Astrocyte of the cerebellum (primary cell): ENCODE data around the gene SNAPC4.

Source experiments
- DNase-seq: peaks from one replicate; pipeline ENCODE4 v3.0.0-alpha.2; 2011; ENCODE audit warnings: low read depth
- H3K4me3 ChIP-seq: 2 replicates; pipeline ENCODE4 v1.5.1; 2011; ENCODE audit warnings: mild to moderate bottlenecking, low read depth, low read length, moderate library complexity
- in situ Hi-C: cut with HindIII; loops from 2 replicates; pipeline ENCODE4 v1.10.0; 2017; ENCODE audit warnings: low sequenced_read_pairs
- TF ChIP-seq, protein P1 (sequence below): IDR thresholded peaks from 2 replicates; pipeline ENCODE4 v1.5.1; 2012; ENCODE audit warnings: low read length, low read depth, moderate library complexity, mild to moderate bottlenecking; ENCODE audit errors: missing control alignments

Gene SNAPC4

DNA sequence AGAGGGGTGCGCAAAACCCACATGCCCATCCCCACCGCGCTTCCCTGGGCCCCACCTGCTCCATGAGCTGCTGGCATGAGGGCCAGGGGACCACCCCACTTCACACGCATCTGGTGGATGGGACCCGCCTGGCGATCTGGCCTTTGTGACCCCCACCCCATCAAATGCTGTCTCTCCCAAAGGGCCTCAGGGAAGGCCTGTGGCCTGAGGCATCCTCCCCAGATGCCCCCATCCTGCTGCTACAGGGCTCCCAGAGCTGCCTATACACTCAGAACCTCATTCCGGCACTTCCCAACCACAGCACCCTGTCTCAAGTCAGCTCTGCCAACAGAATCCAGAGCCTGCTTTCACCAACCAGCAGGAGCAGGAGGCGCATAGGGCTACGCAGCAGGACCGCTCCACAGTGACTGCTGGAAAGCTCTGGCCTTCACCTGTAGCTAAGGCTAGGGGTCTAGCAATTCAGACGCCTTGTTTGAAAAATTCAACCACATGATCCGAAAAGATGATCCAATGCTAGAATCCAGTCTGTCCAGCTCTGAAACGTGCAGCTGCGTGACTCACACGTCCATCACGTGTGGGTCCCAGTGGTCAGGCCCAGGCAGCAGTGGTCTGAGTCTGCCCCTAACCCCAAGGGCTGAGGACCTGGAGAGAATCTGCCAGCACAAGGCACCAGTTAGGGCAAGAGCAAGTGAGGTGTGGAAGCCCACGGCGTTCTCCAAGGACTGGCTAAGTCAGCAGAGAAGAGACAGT is 1.4 kb upstream of the SNAPC4 start:
- H3K4me3 ChIP-seq, result no peak overlapping the region
- DNase-seq, result no peak
- in situ Hi-C loops, result no loop called here
- TF ChIP-seq, protein P1, sequence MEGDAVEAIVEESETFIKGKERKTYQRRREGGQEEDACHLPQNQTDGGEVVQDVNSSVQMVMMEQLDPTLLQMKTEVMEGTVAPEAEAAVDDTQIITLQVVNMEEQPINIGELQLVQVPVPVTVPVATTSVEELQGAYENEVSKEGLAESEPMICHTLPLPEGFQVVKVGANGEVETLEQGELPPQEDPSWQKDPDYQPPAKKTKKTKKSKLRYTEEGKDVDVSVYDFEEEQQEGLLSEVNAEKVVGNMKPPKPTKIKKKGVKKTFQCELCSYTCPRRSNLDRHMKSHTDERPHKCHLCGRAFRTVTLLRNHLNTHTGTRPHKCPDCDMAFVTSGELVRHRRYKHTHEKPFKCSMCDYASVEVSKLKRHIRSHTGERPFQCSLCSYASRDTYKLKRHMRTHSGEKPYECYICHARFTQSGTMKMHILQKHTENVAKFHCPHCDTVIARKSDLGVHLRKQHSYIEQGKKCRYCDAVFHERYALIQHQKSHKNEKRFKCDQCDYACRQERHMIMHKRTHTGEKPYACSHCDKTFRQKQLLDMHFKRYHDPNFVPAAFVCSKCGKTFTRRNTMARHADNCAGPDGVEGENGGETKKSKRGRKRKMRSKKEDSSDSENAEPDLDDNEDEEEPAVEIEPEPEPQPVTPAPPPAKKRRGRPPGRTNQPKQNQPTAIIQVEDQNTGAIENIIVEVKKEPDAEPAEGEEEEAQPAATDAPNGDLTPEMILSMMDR, result no peak

DNA sequence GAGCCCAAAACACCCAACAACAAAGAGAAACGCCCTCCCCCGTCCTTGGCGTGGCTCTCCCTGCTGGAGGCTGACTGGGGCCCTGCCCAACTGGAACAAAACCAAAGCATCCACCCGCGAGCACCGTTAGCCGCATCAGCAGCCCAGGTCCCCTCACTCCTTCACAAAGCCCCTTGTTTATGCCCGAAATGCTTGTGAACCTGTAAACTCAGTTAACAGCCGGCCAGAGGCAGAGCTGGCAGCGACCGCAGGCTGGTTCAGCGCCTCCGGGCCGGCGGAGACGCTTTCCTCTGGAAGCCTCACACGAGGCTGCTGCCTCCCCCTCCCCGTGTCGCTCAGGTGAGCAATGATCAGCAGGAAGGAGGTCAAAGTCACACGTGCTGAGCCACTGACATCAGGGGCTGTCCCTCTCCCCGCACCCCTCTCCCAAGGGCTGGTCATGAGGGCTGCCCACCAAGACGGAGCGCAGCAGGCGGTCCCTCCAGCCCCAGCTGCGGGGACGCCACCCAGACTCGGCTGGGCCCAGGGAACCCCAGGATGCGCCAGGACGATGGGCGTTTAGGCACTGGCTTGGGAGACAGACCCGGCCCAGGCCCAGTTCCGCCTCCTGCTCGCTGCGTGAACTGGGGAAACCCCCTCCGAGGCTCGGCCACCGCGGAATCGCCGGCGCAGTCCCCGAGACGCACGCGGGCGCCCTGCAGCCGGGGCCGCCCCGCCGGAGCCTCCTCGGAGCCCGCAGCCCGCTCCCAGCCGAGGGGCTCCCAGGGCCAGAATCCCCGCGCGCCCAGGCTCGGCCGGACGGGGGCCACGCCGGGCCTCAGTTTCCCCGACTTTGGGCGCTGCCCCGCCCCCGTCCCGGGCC is 563 bp downstream of the SNAPC4 start:
- DNase-seq, result no peak
- in situ Hi-C loops, result no loop called here

DNA sequence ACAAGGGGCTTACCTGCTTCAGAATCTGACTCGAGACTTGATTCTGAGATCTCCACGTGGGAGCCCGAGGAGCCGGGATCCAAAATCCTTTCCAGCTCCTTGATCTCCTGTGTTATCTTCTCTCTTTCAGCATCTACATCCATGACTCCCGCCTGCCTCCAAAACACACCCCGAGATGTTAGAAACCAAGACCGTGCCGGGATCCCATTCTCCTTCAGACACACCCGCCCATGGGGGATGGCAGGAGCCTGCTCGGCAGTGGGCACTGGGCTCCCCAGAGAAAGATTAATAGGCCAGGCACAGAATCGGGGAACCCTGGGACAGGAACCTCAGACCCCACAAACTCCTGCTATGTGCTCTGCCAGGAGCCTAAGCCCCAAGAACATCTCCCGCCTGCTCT is 1.7 kb downstream of the SNAPC4 start:
- TF ChIP-seq, protein P1, result no peak
- in situ Hi-C loops, result no loop called here
- no peak for DNase-seq
- no peak overlapping the region for H3K4me3 ChIP-seq

More for the DNA sequence above, 563 bp downstream of the SNAPC4 start:
- TF ChIP-seq, protein P1, result no peak
- H3K4me3 ChIP-seq, result peak overlapping the region; percentile 90

DNA sequence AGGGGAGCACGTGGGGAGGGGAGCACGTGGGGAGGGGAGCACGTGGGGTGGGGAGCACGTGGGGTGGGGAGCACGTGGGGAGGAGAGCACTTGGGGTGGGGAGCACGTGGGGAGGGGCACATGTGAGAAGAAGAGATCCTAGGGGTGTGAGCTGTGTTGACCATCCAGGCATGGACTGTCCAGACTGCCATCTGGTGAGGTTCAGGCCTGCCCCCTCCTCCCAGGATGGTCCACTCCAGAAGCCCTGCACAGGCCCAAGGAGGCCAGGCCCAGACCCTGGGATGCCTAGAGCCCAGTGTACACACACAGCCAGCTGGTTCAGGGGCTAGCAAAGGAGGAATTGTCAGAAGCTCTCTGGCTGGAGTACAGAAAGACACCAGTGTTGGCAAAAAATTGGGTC is 2.3 kb downstream of the SNAPC4 start:
- no peak for DNase-seq
- in situ Hi-C loops, result no loop called here
- TF ChIP-seq, protein P1, result no peak
- H3K4me3 ChIP-seq, result no peak overlapping the region

DNA sequence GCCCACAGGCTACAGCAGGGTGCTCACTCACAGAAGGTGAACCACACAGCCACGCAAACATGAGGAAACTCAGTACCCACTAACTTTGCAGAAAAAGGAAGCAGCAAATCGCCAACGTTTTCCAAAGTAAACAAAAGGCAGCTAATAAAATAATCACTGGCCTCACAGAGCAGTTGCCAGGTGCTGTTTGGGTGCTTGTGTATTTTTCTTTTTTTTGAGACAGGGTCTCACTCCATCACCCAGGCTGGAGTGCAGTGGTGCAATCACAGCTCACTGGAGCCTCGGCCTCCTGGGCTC is 3.8 kb downstream of the SNAPC4 start:
- in situ Hi-C loops, result no loop called here
- no peak for DNase-seq
- TF ChIP-seq, protein P1, result no peak
- no peak overlapping the region for H3K4me3 ChIP-seq

DNA sequence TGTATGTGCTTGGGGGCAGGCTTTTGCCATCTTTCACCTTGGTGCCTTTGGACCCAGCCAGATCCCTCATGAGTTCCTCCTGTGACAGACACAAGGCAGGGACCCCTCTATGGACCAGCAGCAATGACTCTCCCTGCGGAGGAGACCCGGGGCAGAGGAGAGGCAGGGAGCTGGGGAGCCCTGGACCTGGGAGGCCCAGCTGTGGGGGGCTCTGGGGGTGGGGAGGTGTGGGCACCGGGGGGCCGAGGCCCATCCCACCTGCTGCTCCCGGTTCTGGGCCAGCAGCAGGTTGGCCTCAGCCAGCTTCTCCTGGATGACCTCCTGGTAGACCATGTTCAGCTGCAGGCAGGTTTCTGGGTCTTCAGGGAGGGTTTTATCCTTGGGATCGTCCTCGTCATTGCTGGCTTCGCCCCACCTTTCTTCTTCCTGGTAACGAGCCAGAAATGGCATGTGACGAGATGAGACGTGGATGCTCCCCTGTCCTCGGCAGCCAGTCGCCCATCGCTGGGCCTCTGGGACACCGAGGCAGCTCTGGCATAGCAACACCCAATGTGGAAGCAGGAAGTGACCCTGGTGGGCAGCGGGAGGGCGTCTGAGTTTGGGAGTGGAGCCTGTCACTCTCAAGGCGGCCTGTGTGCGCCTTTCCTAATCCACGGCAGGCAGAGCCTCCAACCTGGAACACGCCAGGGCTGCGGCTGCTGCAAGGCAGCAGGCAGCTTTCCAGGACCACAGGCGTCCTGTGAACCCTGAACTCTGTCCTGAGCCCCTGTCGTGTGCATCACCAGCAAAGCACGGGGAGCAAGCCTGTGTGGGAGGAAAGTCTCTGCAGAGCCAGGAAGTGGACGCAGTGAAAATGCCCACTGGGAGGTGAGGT is 4.4 kb downstream of the SNAPC4 start:
- DNase-seq, result no peak
- in situ Hi-C loops, result no loop called here
- no peak overlapping the region for H3K4me3 ChIP-seq
- TF ChIP-seq, protein P1, result no peak
